Testis (tissue), 3 donors: ENCODE measurements around the gene ANXA6. TPM values are rescaled to one million over a fixed set of nuclear protein-coding genes. Genes with fewer than 3 reads are reported as not detected.

Experiments
- DNase-seq: peaks from one replicate; pipeline ENCODE4 v3.0.0-alpha.2; 2019
- H3K27ac ChIP-seq, 2 donors: fragments of 200-600 bp; sonication (generic); one replicate each; pipeline ENCODE4 v1.5.1; 2019
- H3K27me3 ChIP-seq: fragments of 200-600 bp; sonication (generic); one replicate; pipeline ENCODE4 v1.5.1; 2019
- H3K36me3 ChIP-seq: fragments of 200-600 bp; sonication (generic); one replicate; pipeline ENCODE4 v1.5.1; 2017; ENCODE audit warnings: low read depth; ENCODE audit errors: missing control alignments
- H3K4me1 ChIP-seq: fragments of 200-600 bp; sonication (generic); one replicate; pipeline ENCODE4 v1.5.1; 2019
- H3K4me3 ChIP-seq, 2 donors: fragments of 200-600 bp; sonication (generic); one replicate each; pipeline ENCODE4 v1.5.1; 2017 to 2019
- H3K9me3 ChIP-seq: fragments of 200-600 bp; sonication (generic); one replicate; pipeline ENCODE4 v1.5.1; 2017
- CTCF ChIP-seq, 3 experiments: fragments of 450-650 bp in 2 of 3; fragments of 200-600 bp in 1 of 3; sonication (generic) in 1 of 3; IDR thresholded peaks; one replicate each; pipeline ENCODE4 v1.5.1; 2016 to 2019; ENCODE audit warnings: antibody characterized with exemption in 3 of 3, mild to moderate bottlenecking in 2 of 3, moderate library complexity in 1 of 3
- POLR2A ChIP-seq: fragments of 450-650 bp; IDR thresholded peaks from one replicate; pipeline ENCODE4 v1.6.1; 2017; ENCODE audit warnings: antibody characterized with exemption, mild to moderate bottlenecking, moderate library complexity
- WGBS, 2 donors: methylation state at CpG; one replicate each; pipeline ENCODE4 v1.1.5; 2018; 5-methylcytosine and 5-hydroxymethylcytosine counted together
- intact Hi-C: fragments of 100-400 bp; cut with DNase I; formaldehyde crosslinking; loops from one replicate; pipeline ENCODE4 v1.15.1; 2023; ENCODE audit warnings: low total_unique reads
- polyA plus RNA-seq: library from polyadenylated mRNA; stranded (reverse); fragments of 350-450 nt; fragmentation: Illumina TruSeq; extraction: RNeasy Lipid Tissue Mini Kit (QIAGEN cat#74804); gene quantifications from one replicate; pipeline ENCODE4 v1.2.3, GENCODE V29; 2014; ENCODE audit warnings: low read depth, low replicate concordance; ENCODE audit not compliant: insufficient read depth
- total RNA-seq, 2 donors: library from RNA; depleted of rRNA; stranded (reverse); fragments of >200 nt; gene quantifications; one replicate each; pipeline ENCODE4 v1.2.3, GENCODE V29; 2016

ANXA6 gene
- total and polyA plus RNA-seq, 3 donors from 2014 or later = 116 to 180 (median 152) TPM

GRCh38 chr5:151159649-151160373 lies 2.2 kb upstream of the ANXA6 start:
- Histone ChIP-seq H3K36me3 (no peaks in the 10 kb centered on the region), H3K9me3 (no peaks in the 10 kb centered on the region), H3K27ac (no peak overlapping the region), H3K4me3 (no peak overlapping the region), H3K4me1 (peaks cover 41% of the 10 kb centered on the region), H3K27me3 (no peaks in the 10 kb centered on the region)
- no peak for TF ChIP-seq POLR2A
- intact Hi-C loops = no loop called here
- 95% methylated on average over 9 of the region's 9 CpGs for WGBS, 2 donors
- DNase-seq = no peak

- peaks cover 35% of the 10 kb centered on the region for H3K4me1 ChIP-seq
- 4 to 7% methylated on average over 6 of the region's 6 CpGs for WGBS, 2 donors
- DNase-seq = peak; percentile 56
These were observed 695 bp upstream of the ANXA6 start for GRCh38 chr5:151158287-151158661.

DNA sequence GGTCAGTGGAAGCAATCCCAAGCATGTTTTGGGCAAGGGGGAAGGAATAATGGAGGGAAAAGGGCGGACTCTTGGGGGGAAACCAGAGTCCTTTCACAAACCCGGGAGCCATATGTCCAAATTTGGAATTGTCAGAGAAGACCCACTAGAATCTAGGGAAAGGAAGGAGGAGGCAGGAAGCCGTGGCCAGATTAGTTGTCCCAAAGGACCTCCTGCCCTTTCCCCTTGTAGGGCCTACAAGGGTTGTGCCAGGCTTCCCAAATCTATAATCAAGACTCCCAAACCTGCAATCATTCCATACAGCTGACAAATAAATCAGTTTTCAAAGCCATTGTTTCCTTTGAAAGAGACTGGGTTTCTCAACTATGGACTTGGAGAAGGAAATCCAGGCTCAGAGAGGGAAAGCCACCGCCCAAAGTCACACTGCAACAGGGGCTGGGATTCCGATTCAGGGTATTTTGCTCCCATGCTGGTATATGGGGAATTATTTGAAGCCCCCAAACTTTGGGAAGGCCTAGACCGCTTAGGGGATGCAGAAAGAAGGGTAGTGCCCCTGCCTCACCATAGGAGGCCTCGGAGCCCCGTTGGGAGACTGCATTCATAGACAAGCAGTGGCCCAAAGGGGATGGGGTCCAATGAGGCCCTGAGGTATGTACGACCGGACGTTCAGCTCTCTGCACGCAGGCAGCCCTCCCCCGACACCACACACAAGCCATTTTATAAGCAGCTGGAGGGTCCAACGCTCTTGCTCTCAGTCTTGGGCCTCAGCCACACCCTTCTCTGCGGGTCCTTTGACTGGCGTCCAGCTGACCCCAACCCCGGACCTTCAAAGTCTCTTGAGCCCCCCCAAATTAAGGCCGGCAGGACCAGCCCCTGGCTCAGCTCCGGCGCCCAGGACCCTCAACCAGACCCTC lies 815 bp downstream of the ANXA6 start:
- Histone ChIP-seq H3K4me1 (peaks cover 27% of the 10 kb centered on the region), H3K9me3 (no peaks in the 10 kb centered on the region), H3K27ac (peak overlapping the region; percentile 92), H3K4me3 (peak overlapping the region; percentile 83 to 91), H3K36me3 (no peaks in the 10 kb centered on the region), H3K27me3 (no peaks in the 10 kb centered on the region)
- TF ChIP-seq CTCF (IDR thresholded peaks at IDR 0.05) (no peak), POLR2A (no peak)
- 5 to 11% methylated on average over 10 to 20 of the region's 20 CpGs for WGBS, 2 donors
- intact Hi-C loops = no loop called here
- DNase-seq = peak; percentile 33

More at GRCh38 chr5:151158287-151158661, 695 bp upstream of the ANXA6 start:
- H3K27ac ChIP-seq = peak overlapping the region in 1 of 2 donors; percentile 92
- no peaks in the 10 kb centered on the region for H3K9me3 ChIP-seq
- intact Hi-C loops = no loop called here
- no peaks in the 10 kb centered on the region for H3K27me3 ChIP-seq
- TF ChIP-seq POLR2A (no peak), CTCF (IDR thresholded peaks at IDR 0.05) (no peak)
- peak overlapping the region; percentile 83 to 91 for H3K4me3 ChIP-seq
- no peaks in the 10 kb centered on the region for H3K36me3 ChIP-seq

DNA sequence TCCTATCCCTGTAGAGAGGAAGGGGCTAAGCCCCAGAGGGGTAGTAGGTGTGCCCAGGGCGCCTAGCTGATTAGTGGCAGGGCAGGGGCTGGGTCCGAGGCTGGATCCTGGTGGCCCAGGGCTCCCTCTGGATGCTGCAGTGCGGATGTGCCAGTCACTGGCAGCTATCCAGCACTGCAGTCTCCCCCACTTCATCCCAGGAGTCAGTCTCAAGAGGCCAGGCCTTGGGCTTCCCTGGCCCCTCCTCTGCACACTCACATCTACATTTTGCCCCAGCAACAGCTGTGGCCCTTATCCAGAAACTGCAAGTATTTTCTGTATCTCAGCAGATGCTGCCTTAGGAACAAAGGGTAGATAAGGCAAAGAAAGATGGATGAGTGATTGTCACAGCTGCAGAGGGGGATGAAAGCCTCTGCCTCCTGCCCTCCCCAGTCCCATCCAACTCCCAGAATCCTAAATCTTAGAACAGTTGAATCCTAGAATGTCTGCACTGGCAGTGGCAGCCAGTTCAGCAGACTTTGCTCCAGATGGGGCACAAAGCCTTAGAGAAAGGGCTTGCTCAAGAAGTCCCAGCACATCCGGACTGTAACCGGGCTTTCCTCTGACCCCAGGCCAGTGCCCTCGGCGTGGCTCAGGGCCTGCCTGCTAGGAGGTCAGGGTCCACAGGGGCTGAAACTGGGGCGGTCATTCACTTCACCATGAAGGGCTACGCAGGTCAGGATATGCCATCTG lies 1.6 kb downstream of the ANXA6 start:
- Histone ChIP-seq H3K4me3 (peak overlapping the region; percentile 83 to 91), H3K36me3 (no peaks in the 10 kb centered on the region), H3K27me3 (no peaks in the 10 kb centered on the region), H3K9me3 (no peaks in the 10 kb centered on the region), H3K4me1 (peaks cover 35% of the 10 kb centered on the region), H3K27ac (peak overlapping the region; percentile 92)
- DNase-seq = peak; percentile 65
- no peak for TF ChIP-seq CTCF (IDR thresholded peaks at IDR 0.05)
- TF ChIP-seq POLR2A = no peak
- WGBS, 2 donors = 0 to 36% methylated on average over 1 to 9 of the region's 9 CpGs
- intact Hi-C loops = no loop called here
